ENCODE measurements around the gene PPP1R1C.

GRCh38 chr2:182049372-182050148, 63.9 kb downstream of the PPP1R1C start:
- no peak for TF ChIP-seq CTCF (IDR thresholded peaks at IDR 0.05)
- TF ChIP-seq POLR2A (IDR thresholded peaks at IDR 0.05): no peak
